SU-DHL-6 (cell line): Measurements from ENCODE around the gene OXSR1.
"Not testable (repeated sequence)": the region's sequence is repeated elsewhere in the genome, so short reads cannot be mapped to it uniquely, and the experiment has no call there.

ENCODE experiments used
- H2AFZ ChIP-seq: fragments of 200-600 bp; sonication (generic); 2 replicates; pipeline ENCODE4 v1.6.1; 2014; ENCODE audit warnings: low read depth, mild to moderate bottlenecking, moderate library complexity, mixed read lengths, antibody characterized with exemption, low read length; ENCODE audit not compliant: severe bottlenecking
- H3F3A ChIP-seq: fragments of 200-600 bp; shearing (Covaris generic); 2 replicates; pipeline ENCODE4 v1.6.0; 2016; ENCODE audit warnings: antibody characterized with exemption, mild to moderate bottlenecking; ENCODE audit not compliant: insufficient read depth
- H3K27ac ChIP-seq: fragments of 200-600 bp; sonication (generic); 2 replicates; pipeline ENCODE4 v1.5.1; 2016; ENCODE audit warnings: low read depth, mild to moderate bottlenecking, low read length, moderate library complexity, mixed read lengths
- H3K27me3 ChIP-seq: fragments of 200-600 bp; sonication (generic), shearing (Covaris generic); 2 replicates; pipeline ENCODE4 v1.6.0; 2014; ENCODE audit warnings: mild to moderate bottlenecking, low read length
- H3K36me3 ChIP-seq: fragments of 200-600 bp; sonication (generic); 2 replicates; pipeline ENCODE4 v1.6.1; 2014; ENCODE audit warnings: mild to moderate bottlenecking, low read length, mixed read lengths
- H3K4me2 ChIP-seq: fragments of 300-600, 200-600 bp; shearing (Covaris generic), sonication (generic); 2 replicates; pipeline ENCODE4 v1.6.0; 2014; ENCODE audit warnings: low read length, low read depth, mild to moderate bottlenecking; ENCODE audit not compliant: poor library complexity, severe bottlenecking
- H3K4me3 ChIP-seq: fragments of 200-600 bp; sonication (generic); 2 replicates; pipeline ENCODE4 v1.5.1; 2014; ENCODE audit warnings: antibody characterized with exemption, low read length, mild to moderate bottlenecking, mixed read lengths; ENCODE audit not compliant: insufficient read depth, poor library complexity, severe bottlenecking
- H3K79me2 ChIP-seq: fragments of 200-600 bp; sonication (generic); 2 replicates; pipeline ENCODE4 v1.6.1; 2014; ENCODE audit warnings: mild to moderate bottlenecking, low read length, moderate library complexity; ENCODE audit not compliant: insufficient read depth
- H3K9ac ChIP-seq: fragments of 200-600 bp; sonication (generic); 2 replicates; pipeline ENCODE4 v1.7.0; 2014; ENCODE audit warnings: mild to moderate bottlenecking, low read length
- H3K9me2 ChIP-seq: fragments of 200-600 bp; sonication (generic); replicated peaks from 2 replicates; pipeline ENCODE4 v1.6.1; 2014; ENCODE audit warnings: low read length; ENCODE audit not compliant: insufficient read depth
- H3K9me3 ChIP-seq: fragments of 200-600 bp; sonication (generic); 2 replicates; pipeline ENCODE4 v1.6.1; 2014; ENCODE audit warnings: low read length, mixed read lengths; ENCODE audit not compliant: insufficient read depth
- H4K20me1 ChIP-seq: fragments of 200-600 bp; sonication (generic); 2 replicates; pipeline ENCODE4 v1.6.1; 2014; ENCODE audit warnings: low read depth, mild to moderate bottlenecking, antibody characterized with exemption, low read length, moderate library complexity, mixed read lengths
- EZH2phosphoT487 ChIP-seq: fragments of 200-600 bp; sonication (generic), shearing (Covaris generic); conservative IDR thresholded peaks from 2 replicates; pipeline ENCODE4 v1.6.1; 2018; ENCODE audit warnings: mild to moderate bottlenecking, antibody characterized with exemption, low read length, moderate library complexity, mixed read lengths
- TF ChIP-seq, protein P1 (sequence below): fragments of 200-600 bp; sonication (generic); IDR thresholded peaks from one replicate; pipeline ENCODE4 v1.5.1; 2017; ENCODE audit warnings: antibody characterized with exemption, mild to moderate bottlenecking, low read length, moderate library complexity; ENCODE audit not compliant: insufficient read depth, poor library complexity, severe bottlenecking

The OXSR1 gene

DNA sequence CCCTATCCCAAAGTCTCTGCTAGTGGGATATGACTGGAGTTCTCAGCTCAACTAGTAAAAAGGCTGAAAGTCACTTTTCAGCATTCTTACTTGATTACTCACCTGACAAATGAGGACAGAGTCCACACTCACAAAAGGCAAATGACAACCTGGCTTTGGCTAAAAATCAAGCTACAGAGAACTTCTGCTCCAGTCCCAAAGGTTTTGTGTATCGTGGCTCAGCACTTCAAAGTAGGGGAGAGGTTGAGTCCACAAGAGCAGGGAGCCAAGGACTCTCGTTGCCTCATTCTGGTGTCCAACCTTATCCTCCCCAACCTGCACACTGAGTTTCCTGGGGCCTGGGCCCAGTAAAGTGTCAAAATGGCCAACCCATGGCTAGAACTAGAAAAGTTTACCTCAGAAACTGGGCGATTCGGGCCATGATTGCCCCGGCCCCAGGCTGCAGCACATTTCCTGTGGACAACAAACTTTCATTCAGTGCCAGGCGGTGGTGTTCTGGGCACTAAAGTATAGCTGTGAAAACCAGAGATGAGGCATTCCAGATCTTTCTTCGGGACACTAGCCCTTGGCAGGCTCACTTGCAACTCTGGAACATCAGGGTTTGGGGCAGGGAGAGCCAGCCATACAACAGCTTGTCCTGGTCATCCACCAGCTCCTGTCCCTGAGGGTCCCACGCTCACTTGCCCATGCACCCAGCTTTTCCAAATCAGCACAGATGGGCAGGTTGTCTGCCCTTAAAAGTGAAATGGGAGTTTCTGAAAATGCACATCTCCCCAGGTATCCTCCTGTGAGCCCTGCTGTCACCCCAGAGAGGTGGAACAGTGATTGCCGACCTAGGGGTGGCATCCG, 31.6 kb upstream of the OXSR1 start:
- Histone ChIP-seq H3K36me3 (no peaks in the 10 kb centered on the region), H3K4me2 (no peak overlapping the region), H4K20me1 (no peaks in the 10 kb centered on the region), H3K27ac (no peak overlapping the region), H3K9me2 (no peaks in the 10 kb centered on the region), H3K9ac (no peak overlapping the region), H2AFZ (no peak overlapping the region), H3K79me2 (peaks cover 6% of the 10 kb centered on the region), H3K27me3 (no peaks in the 10 kb centered on the region), H3K4me3 (no peak overlapping the region), H3F3A (no peaks in the 10 kb centered on the region), H3K9me3 (no peaks in the 10 kb centered on the region)
- TF ChIP-seq, protein P1, sequence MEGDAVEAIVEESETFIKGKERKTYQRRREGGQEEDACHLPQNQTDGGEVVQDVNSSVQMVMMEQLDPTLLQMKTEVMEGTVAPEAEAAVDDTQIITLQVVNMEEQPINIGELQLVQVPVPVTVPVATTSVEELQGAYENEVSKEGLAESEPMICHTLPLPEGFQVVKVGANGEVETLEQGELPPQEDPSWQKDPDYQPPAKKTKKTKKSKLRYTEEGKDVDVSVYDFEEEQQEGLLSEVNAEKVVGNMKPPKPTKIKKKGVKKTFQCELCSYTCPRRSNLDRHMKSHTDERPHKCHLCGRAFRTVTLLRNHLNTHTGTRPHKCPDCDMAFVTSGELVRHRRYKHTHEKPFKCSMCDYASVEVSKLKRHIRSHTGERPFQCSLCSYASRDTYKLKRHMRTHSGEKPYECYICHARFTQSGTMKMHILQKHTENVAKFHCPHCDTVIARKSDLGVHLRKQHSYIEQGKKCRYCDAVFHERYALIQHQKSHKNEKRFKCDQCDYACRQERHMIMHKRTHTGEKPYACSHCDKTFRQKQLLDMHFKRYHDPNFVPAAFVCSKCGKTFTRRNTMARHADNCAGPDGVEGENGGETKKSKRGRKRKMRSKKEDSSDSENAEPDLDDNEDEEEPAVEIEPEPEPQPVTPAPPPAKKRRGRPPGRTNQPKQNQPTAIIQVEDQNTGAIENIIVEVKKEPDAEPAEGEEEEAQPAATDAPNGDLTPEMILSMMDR, result no peak
- no peak for TF ChIP-seq EZH2phosphoT487

DNA sequence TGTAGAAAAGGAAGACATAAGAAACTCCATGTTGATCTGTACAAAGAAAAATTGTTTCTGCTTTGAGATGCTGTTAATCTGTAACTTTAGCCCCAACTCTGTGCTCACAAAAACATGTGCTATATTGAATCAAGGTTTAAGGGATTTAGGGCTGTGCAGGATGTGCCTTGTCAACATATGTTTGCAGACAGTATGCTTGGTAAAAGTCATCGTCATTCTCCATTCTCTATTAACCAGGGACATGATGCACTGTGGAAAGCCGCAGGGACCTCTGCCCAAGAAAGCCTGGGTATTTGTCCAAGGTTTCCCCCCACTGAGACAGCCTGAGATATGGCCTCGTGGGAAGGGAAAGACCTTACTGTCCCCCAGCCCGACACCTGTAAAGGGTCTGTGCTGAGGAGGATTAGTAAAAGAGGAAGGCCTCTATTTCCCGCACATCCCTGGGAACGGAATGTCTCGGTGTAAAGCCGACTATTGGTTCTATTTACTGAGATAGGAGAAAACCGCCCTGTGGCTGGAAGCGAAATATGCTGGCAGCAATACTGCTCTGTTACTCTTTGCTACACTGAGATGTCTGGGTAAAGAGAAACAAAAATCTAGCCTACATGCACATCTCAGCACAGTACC, 30.7 kb upstream of the OXSR1 start:
- H3K36me3 ChIP-seq, H2AFZ ChIP-seq, H3K9ac ChIP-seq, H3K9me3 ChIP-seq, H3K4me3 ChIP-seq, H3K27ac ChIP-seq, H4K20me1 ChIP-seq, H3K9me2 ChIP-seq, H3K4me2 ChIP-seq, H3K27me3 ChIP-seq, H3F3A ChIP-seq: not testable (repeated sequence)
- peaks cover 13% of the 10 kb centered on the region for H3K79me2 ChIP-seq

DNA sequence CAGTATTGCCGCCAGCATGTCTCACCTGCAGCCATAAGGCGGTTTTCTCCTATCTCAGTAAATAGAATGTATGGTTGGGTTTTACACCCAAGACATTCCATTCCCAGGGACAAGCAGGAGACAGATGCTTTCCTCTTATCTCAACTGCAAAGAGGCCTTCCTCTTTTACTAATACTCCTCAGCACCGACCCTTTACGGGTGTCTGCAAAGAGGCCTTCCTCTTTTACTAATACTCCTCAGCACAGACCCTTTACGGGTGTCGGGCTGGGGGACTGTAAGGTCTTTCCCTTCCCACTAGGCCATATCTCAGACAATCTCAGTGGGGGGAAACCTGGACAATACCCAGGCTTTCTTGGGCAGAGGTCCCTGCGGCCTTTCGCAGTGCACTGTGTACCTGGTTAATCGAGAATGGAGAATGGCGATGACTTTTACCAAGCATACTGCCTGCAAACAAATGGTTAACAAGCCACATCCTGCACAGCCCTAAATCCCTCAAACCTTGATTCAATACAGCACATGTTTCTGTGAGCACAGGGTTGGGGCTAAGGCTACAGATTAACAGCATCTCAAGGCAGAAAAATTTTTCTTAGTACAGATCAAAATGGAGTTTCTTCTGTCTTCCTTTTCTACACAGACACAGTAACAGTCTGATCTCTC, 29.6 kb upstream of the OXSR1 start:
- not testable (repeated sequence) for H3K27me3 ChIP-seq, H3K36me3 ChIP-seq, H2AFZ ChIP-seq, H4K20me1 ChIP-seq, H3K9me2 ChIP-seq, H3K27ac ChIP-seq, H3F3A ChIP-seq, H3K9me3 ChIP-seq
- Histone ChIP-seq H3K79me2 (peaks cover 15% of the 10 kb centered on the region), H3K9ac (peak overlapping the region; percentile 83), H3K4me2 (peak overlapping the region; percentile 81), H3K4me3 (peak overlapping the region; percentile 78)

DNA sequence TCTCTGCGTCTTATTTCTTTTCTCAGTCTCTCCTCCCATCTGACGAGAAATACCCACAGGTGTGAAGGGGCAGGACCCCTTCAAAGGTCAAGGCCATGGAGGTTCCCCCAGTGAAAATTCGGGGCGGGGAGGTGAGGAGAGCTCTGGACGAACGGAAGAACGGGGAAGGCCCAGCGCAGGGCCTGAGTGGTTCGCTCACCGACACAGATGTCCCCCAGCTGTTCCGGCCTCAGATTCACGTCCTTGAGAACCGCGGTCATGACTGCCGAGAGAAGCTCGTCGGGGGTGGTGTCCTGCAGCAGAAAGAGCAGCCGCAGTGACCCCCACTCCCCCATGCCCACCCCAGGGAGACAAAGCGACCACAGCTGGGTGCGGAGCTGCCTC, 29.0 kb upstream of the OXSR1 start:
- H3K36me3 ChIP-seq, result no peaks in the 10 kb centered on the region
- peaks cover 15% of the 10 kb centered on the region for H3K79me2 ChIP-seq
- TF ChIP-seq, protein P1, result no peak
- no peak for TF ChIP-seq EZH2phosphoT487
- H3K4me2 ChIP-seq, result peak overlapping the region; percentile 81
- H3K27ac ChIP-seq, result no peak overlapping the region
- H3K27me3 ChIP-seq, result no peaks in the 10 kb centered on the region
- no peaks in the 10 kb centered on the region for H3K9me2 ChIP-seq
- no peaks in the 10 kb centered on the region for H3F3A ChIP-seq
- peak overlapping the region; percentile 78 for H3K4me3 ChIP-seq
- H2AFZ ChIP-seq, result no peak overlapping the region
- peak overlapping the region; percentile 83 for H3K9ac ChIP-seq
- H4K20me1 ChIP-seq, result no peaks in the 10 kb centered on the region
- no peaks in the 10 kb centered on the region for H3K9me3 ChIP-seq
